Measurements from ENCODE around the gene JMJD6. TPM values are rescaled to one million over a fixed set of nuclear protein-coding genes. Genes with fewer than 3 reads are reported as not detected.
"Not testable (repeated sequence)": the region's sequence is repeated elsewhere in the genome, so short reads cannot be mapped to it uniquely, and the experiment has no call there.

The JMJD6 gene
- total and polyA plus RNA-seq, 11 donors: 30.1 to 75.6 (median 39.1) TPM

DNA sequence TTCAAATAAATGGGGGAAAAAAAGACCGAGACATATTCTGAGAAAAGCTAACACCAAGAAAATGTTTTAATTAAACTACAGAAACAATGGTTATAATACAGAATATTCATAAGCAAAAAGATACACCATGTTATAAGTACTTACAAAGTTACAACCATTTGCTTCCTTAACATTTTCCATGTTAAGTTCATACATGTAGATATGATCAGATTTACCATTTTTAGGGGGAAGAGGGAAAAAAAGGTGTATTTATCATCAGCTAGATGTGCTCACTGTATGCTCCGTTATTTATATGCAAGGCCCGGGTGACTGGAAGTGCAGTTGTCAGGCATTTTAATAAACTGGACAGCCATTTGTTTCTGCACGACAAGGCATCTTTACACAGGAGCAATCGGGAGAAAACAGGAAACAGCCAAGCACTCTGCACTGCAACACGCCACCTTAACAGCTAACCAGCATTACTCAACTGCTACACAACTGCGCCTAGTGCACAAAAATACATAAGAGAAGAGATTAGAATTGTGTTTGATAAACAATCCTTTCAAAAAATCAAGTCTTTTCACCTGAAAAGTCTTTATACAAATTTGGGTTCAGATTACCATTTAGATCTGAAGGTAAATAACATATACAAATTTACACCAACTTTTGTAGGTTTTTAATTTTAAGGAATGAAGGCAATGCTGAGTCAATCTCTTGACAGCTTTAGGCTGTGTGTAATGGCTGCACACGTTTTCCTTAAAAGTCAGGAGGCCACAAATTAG lies 7.9 kb upstream of the JMJD6 start:
- Histone ChIP-seq H3K4me1 (peaks cover 5 to 71% (median 47%) of the 10 kb centered on the region in 12 donors), H3K9me3 (no peaks in the 10 kb centered on the region), H3K27ac (peak overlapping the region in 7 of 12 donors; percentile 31 to 100 (median 99)), H3K36me3 (peaks cover 0 to 67% (median 58%) of the 10 kb centered on the region in 9 donors), H3K27me3 (no peaks in the 10 kb centered on the region), H3K4me3 (peak overlapping the region in 10 of 12 donors; percentile 4 to 100 (median 94))
- no peak for ATAC-seq
- TF ChIP-seq, protein P1, sequence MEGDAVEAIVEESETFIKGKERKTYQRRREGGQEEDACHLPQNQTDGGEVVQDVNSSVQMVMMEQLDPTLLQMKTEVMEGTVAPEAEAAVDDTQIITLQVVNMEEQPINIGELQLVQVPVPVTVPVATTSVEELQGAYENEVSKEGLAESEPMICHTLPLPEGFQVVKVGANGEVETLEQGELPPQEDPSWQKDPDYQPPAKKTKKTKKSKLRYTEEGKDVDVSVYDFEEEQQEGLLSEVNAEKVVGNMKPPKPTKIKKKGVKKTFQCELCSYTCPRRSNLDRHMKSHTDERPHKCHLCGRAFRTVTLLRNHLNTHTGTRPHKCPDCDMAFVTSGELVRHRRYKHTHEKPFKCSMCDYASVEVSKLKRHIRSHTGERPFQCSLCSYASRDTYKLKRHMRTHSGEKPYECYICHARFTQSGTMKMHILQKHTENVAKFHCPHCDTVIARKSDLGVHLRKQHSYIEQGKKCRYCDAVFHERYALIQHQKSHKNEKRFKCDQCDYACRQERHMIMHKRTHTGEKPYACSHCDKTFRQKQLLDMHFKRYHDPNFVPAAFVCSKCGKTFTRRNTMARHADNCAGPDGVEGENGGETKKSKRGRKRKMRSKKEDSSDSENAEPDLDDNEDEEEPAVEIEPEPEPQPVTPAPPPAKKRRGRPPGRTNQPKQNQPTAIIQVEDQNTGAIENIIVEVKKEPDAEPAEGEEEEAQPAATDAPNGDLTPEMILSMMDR (IDR thresholded peaks at IDR 0.05): no peak
- no peak for TF ChIP-seq POLR2A (IDR thresholded peaks at IDR 0.05)
- WGBS, 4 donors: 13 to 24% (median 19%) methylated on average over 8 of the region's 8 CpGs
- no peak for DNase-seq
- intact Hi-C loops (cut with DNase I): loop anchor here in 1 of 10 donors (10.0 kb wide), 1 partner anchor 49 kb away; no protein-coding TSS in a partner anchor

DNA sequence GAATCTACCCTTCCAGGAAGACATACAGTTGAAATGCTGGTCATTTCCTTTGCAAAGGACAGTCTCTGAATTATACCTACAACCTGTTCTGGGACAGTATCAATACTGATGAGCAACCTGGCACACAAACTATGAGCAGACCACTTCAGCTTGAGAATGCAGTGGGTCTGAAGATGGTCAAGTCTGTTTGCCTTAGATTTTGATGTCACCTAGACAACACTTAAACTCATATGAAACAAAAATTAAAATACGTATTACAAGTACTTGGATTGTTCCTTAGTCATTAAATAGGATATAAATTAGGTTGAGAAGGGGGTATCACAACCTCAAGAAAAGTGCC lies 7.2 kb upstream of the JMJD6 start:
- peaks cover 5 to 70% (median 44%) of the 10 kb centered on the region in 12 donors for H3K4me1 ChIP-seq

DNA sequence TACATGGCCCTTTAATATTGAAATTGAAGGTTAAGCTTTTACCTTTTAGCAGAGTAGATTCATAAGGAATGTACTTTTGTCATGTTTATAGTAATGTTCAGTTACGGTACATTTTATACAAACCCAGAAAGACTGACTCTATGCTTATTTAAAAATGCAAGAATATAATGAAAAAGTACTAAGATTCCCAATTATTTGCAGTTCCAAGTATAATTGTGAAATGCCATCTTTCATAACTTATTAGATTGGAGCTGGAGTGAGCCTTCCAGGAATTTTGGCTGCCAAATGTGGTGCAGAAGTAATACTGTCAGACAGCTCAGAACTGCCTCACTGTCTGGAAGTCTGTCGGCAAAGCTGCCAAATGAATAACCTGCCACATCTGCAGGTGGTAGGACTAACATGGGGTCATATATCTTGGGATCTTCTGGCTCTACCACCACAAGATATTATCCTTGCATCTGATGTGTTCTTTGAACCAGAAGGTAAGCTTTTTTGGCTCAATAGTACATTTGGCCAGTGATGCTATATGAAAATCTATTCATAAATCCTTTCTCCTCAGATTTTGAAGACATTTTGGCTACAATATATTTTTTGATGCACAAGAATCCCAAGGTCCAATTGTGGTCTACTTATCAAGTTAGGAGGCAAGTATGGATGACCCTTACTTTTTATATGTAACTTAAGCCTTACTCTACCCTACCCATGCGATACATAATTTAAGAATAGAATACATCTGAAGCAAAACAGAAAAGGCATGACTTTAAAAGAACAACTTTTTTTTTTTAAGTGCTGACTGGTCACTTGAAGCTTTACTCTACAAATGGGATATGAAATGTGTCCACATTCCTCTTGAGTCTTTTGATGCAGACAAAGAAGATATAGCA lies 6.6 kb upstream of the JMJD6 start:
- Histone ChIP-seq H3K36me3 (peaks cover 0 to 72% (median 58%) of the 10 kb centered on the region in 9 donors), H3K9me3 (no peaks in the 10 kb centered on the region), H3K4me1 (peaks cover 5 to 73% (median 47%) of the 10 kb centered on the region in 12 donors), H3K27ac (peak overlapping the region in 1 of 12 donors; percentile 99), H3K4me3 (peak overlapping the region in 1 of 12 donors; percentile 100), H3K27me3 (no peaks in the 10 kb centered on the region)
- intact Hi-C loops (cut with DNase I): loop anchor here in 1 of 10 donors (10.0 kb wide), 1 partner anchor 48 kb away; no protein-coding TSS in a partner anchor
- DNase-seq (no peak), ATAC-seq (no peak)
- TF ChIP-seq POLR2A (IDR thresholded peaks at IDR 0.05): no peak
- TF ChIP-seq, protein P1 (IDR thresholded peaks at IDR 0.05): no peak
- 54 to 75% (median 66%) methylated on average over 3 of the region's 3 CpGs for WGBS, 4 donors

More for the DNA sequence above, 7.2 kb upstream of the JMJD6 start:
- Histone ChIP-seq H3K27me3 (no peaks in the 10 kb centered on the region), H3K4me3 (peak overlapping the region in 3 of 12 donors; percentile 94 to 100 (median 96)), H3K27ac (peak overlapping the region in 2 of 12 donors; percentile 99 to 100), H3K36me3 (peaks cover 0 to 72% (median 58%) of the 10 kb centered on the region in 9 donors), H3K9me3 (no peaks in the 10 kb centered on the region)
- ATAC-seq: no peak
- no peak for TF ChIP-seq POLR2A (IDR thresholded peaks at IDR 0.05)
- TF ChIP-seq, protein P1 (IDR thresholded peaks at IDR 0.05): no peak
- 57 to 74% (median 58%) methylated on average over 1 of the region's 1 CpG for WGBS, 4 donors
- intact Hi-C loops (cut with DNase I): loop anchor here in 1 of 10 donors (10.0 kb wide), 1 partner anchor 49 kb away; no protein-coding TSS in a partner anchor
- DNase-seq: no peak

DNA sequence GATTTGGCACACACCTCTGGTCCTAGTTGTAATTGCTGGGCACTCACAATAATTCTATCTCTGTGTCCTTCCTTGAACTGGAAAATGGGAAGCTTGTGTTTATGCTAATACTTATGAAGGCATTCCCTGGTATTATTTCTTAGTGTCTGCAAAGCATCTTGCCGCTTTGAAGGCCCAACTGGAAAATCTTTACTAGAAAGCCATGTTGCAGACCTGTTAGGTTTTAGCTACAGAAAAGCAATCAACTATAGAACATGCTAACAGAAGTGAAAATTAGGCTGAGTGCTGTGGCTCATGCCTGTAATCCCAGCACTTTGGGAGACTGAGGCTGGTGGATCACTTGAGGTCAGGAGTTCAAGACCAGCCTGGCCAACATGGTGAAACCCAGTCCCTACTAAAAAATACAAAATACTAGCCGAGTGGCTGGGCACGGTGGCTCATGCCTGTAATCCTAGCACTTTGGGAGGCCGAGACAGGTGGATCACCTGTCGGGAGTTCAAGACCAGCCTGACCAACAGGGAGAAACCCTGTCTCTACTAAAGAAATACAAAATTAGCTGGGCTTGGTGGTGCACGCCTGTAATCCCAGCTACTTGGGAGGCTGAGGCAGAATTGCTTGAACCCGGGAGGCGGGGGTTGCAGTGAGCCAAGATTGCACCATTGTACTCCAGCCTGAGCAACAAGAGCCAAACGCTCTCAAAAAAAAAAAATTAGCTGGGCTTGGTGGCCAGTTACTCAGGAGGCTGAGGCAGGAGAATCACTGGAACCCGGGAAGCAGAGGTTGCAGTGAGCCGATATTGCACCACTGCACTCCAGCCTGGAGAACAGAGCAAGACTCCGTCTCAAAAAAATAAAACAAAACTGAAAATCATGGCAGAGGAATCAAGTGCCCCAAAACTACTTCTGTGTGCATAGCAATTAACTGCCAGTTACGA lies 5.7 kb upstream of the JMJD6 start:
- not testable (repeated sequence) for ATAC-seq, H3K9me3 ChIP-seq, H3K4me3 ChIP-seq, H3K27me3 ChIP-seq, DNase-seq
- Histone ChIP-seq H3K27ac (peak overlapping the region in 2 of 12 donors; percentile 3 to 45), H3K4me1 (peaks cover 5 to 81% (median 53%) of the 10 kb centered on the region in 12 donors), H3K36me3 (peaks cover 0 to 72% (median 58%) of the 10 kb centered on the region in 9 donors)
- 83 to 88% (median 87%) methylated on average over 13 of the region's 13 CpGs for WGBS, 4 donors
- intact Hi-C loops (cut with DNase I): loop anchor here in 1 of 10 donors (10.0 kb wide), 1 partner anchor 47 kb away; no protein-coding TSS in a partner anchor
